ENCODE results near the gene SETX. TPM values are rescaled to one million over a fixed set of nuclear protein-coding genes. Genes with fewer than 3 reads are reported as not detected.

The SETX gene
- total RNA-seq, 1 experiment from 2014 or later, result 44.3 TPM

DNA sequence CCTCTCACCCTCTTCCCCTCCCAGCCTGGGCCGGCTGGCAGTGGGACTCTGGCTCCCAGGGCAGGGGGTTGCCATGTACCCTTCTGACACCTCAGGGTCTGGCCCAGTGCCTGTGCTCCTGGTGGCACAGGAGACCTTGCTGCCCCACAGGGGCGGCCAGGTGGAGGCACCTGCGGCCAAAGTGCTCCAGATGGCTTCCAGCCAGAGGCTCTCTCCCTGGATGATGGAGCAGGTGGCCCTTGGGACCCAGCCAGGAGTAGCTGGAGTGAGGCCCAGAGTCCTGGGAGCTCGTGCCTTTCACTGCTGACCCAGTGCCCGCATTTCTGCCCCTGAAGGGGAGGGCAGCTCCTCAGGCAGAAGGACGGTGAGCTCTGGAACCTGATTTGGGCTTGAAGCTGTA lies 105.7 kb downstream of the SETX start:
- H3K4me1 ChIP-seq (ENCODE audit: insufficient read depth, low read length), result no peaks in the 10 kb centered on the region; the same call in 1 of the 2 replicates
- no peak overlapping the region for H2BK5ac ChIP-seq (ENCODE audit: insufficient read length, low read length)
- H3K4me2 ChIP-seq (ENCODE audit: insufficient read depth, insufficient read length, low read length), result no peak overlapping the region
- no peaks in the 10 kb centered on the region for H3K79me2 ChIP-seq (ENCODE audit: insufficient read depth, low read length)
- Mint-ChIP-seq H3K36me3 (ENCODE audit: insufficient read depth in 1 of 3, low read depth in 3 of 3) (peaks cover 3 to 16% (median 5%) of the 10 kb centered on the region in 3 experiments; a peak in 4 of 7 replicates), H3K4me3 (no peak overlapping the region), H3K4me1 (peaks cover 0 to 8% of the 10 kb centered on the region in 2 experiments; a peak in 2 of 4 replicates), H3K27me3 (ENCODE audit: low read depth) (peaks cover 21% of the 10 kb centered on the region), H3K9me3 (peaks cover 18 to 19% of the 10 kb centered on the region in 2 experiments), H3K27ac (no peak overlapping the region)
- peaks cover 3% of the 10 kb centered on the region for H3K23me2 ChIP-seq (ENCODE audit: insufficient read length, low read depth, low read length, poor library complexity, severe bottlenecking)
- H3K56ac ChIP-seq (ENCODE audit: insufficient read length, low read depth, low read length), result no peak overlapping the region
- H3K23ac ChIP-seq (ENCODE audit: insufficient read length, low read depth, low read length), result no peak overlapping the region
- H4K8ac ChIP-seq (replicated peaks; ENCODE audit: insufficient read length, low read depth, low read length), result no peak overlapping the region
- DNase-seq, result no peak
- no peak overlapping the region for H4K5ac ChIP-seq (ENCODE audit: insufficient read length, low read depth, low read length)
- no peaks in the 10 kb centered on the region for H4K20me1 ChIP-seq (ENCODE audit: control insufficient read depth, insufficient read depth, insufficient read length)
- no peaks in the 10 kb centered on the region for H3K79me1 ChIP-seq (ENCODE audit: insufficient read depth, low read depth, low read length, poor library complexity, severe bottlenecking)
- no peak overlapping the region for H3K4ac ChIP-seq (ENCODE audit: low read depth, low read length)
- no CpG with 5 or more reads among the region's 6 CpGs for WGBS (ENCODE audit: extremely low coverage, insufficient read length, low lambda C conversion rate)
- H2BK12ac ChIP-seq (ENCODE audit: insufficient read length, low read depth, low read length), result no peak overlapping the region
- H3K9me3 ChIP-seq (ENCODE audit: control insufficient read depth, low read depth, low read length), result no peaks in the 10 kb centered on the region
- H3K14ac ChIP-seq (ENCODE audit: insufficient read depth, low read length), result no peak overlapping the region
- H2BK20ac ChIP-seq (ENCODE audit: low read depth, low read length, poor library complexity, severe bottlenecking), result no peak overlapping the region
- no peak overlapping the region for H2AK5ac ChIP-seq (ENCODE audit: insufficient read length, low read length)
- H3K27me3 ChIP-seq (ENCODE audit: insufficient read depth, low read length), result no peaks in the 10 kb centered on the region
- no peak overlapping the region for H3K9ac ChIP-seq (ENCODE audit: extremely low read depth, insufficient read length, low read length)
- H3K18ac ChIP-seq (ENCODE audit: insufficient read length, low read depth, low read length), result no peak overlapping the region
- H4K91ac ChIP-seq (ENCODE audit: insufficient read length, low read depth, low read length), result no peak overlapping the region
- no peak overlapping the region for H2BK15ac ChIP-seq (ENCODE audit: low read depth, low read length)
- H3K27ac ChIP-seq (ENCODE audit: insufficient read length, low read depth, low read length), result no peak overlapping the region
- TF ChIP-seq, protein P1, sequence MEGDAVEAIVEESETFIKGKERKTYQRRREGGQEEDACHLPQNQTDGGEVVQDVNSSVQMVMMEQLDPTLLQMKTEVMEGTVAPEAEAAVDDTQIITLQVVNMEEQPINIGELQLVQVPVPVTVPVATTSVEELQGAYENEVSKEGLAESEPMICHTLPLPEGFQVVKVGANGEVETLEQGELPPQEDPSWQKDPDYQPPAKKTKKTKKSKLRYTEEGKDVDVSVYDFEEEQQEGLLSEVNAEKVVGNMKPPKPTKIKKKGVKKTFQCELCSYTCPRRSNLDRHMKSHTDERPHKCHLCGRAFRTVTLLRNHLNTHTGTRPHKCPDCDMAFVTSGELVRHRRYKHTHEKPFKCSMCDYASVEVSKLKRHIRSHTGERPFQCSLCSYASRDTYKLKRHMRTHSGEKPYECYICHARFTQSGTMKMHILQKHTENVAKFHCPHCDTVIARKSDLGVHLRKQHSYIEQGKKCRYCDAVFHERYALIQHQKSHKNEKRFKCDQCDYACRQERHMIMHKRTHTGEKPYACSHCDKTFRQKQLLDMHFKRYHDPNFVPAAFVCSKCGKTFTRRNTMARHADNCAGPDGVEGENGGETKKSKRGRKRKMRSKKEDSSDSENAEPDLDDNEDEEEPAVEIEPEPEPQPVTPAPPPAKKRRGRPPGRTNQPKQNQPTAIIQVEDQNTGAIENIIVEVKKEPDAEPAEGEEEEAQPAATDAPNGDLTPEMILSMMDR (conservative IDR thresholded peaks at IDR 0.05), result no peak
- H2BK120ac ChIP-seq (ENCODE audit: low read depth, low read length, poor library complexity, severe bottlenecking), result no peak overlapping the region
- H3T11ph ChIP-seq (ENCODE audit: low read length), result no peak overlapping the region
- H2AFZ ChIP-seq (ENCODE audit: low read length), result no peak overlapping the region
